ENCODE data around the gene SUGCT.
"Not testable (repeated sequence)": the region's sequence is repeated elsewhere in the genome, so short reads cannot be mapped to it uniquely, and the experiment has no call there.

SUGCT gene

GRCh38 chr7:40645197-40645596, 510.4 kb downstream of the SUGCT start:
- no peaks in the 10 kb centered on the region for H3K9me3 ChIP-seq (ENCODE audit: control insufficient read depth, low read depth, low read length)
- no peaks in the 10 kb centered on the region for H3K27me3 ChIP-seq (ENCODE audit: control insufficient read depth, insufficient read depth, low read length)
- no peak overlapping the region for H3K4me3 ChIP-seq (ENCODE audit: low read length)
- H3K36me3 ChIP-seq (ENCODE audit: control insufficient read depth, low read depth, low read length) = no peaks in the 10 kb centered on the region
- no peak overlapping the region for H3K9ac ChIP-seq (ENCODE audit: low read length)
- no peaks in the 10 kb centered on the region for H3K4me1 ChIP-seq (ENCODE audit: control insufficient read depth, low read depth, low read length)
- H3K27ac ChIP-seq (ENCODE audit: low read length) = no peak overlapping the region

GRCh38 chr7:40646717-40647116, 511.9 kb downstream of the SUGCT start:
- Histone ChIP-seq H3K36me3 (ENCODE audit: control insufficient read depth, low read depth, low read length) (no peaks in the 10 kb centered on the region), H3K9ac (ENCODE audit: low read length) (no peak overlapping the region), H3K9me3 (ENCODE audit: control insufficient read depth, low read depth, low read length) (no peaks in the 10 kb centered on the region), H3K4me1 (ENCODE audit: control insufficient read depth, low read depth, low read length) (no peaks in the 10 kb centered on the region), H3K4me3 (ENCODE audit: low read length) (no peak overlapping the region), H3K27ac (ENCODE audit: low read length) (no peak overlapping the region), H3K27me3 (ENCODE audit: control insufficient read depth, insufficient read depth, low read length) (no peaks in the 10 kb centered on the region)

GRCh38 chr7:40647719-40648118, 512.9 kb downstream of the SUGCT start:
- H3K9ac ChIP-seq (ENCODE audit: low read length) = no peak overlapping the region

GRCh38 chr7:40649247-40649646, 514.4 kb downstream of the SUGCT start:
- no peaks in the 10 kb centered on the region for H3K4me1 ChIP-seq (ENCODE audit: control insufficient read depth, low read depth, low read length)
- H3K9me3 ChIP-seq (ENCODE audit: control insufficient read depth, low read depth, low read length) = no peaks in the 10 kb centered on the region
- H3K4me3 ChIP-seq (ENCODE audit: low read length) = no peak overlapping the region
- no peaks in the 10 kb centered on the region for H3K36me3 ChIP-seq (ENCODE audit: control insufficient read depth, low read depth, low read length)
- no peak overlapping the region for H3K9ac ChIP-seq (ENCODE audit: low read length)
- no peak overlapping the region for H3K27ac ChIP-seq (ENCODE audit: low read length)
- no peaks in the 10 kb centered on the region for H3K27me3 ChIP-seq (ENCODE audit: control insufficient read depth, insufficient read depth, low read length)

More at GRCh38 chr7:40647719-40648118, 512.9 kb downstream of the SUGCT start:
- Histone ChIP-seq H3K9me3 (ENCODE audit: control insufficient read depth, low read depth, low read length) (no peaks in the 10 kb centered on the region), H3K36me3 (ENCODE audit: control insufficient read depth, low read depth, low read length) (no peaks in the 10 kb centered on the region), H3K4me3 (ENCODE audit: low read length) (no peak overlapping the region), H3K27me3 (ENCODE audit: control insufficient read depth, insufficient read depth, low read length) (no peaks in the 10 kb centered on the region), H3K4me1 (ENCODE audit: control insufficient read depth, low read depth, low read length) (no peaks in the 10 kb centered on the region), H3K27ac (ENCODE audit: low read length) (no peak overlapping the region)

- H3K4me1 ChIP-seq (ENCODE audit: control insufficient read depth, low read depth, low read length); H3K9me3 ChIP-seq (ENCODE audit: control insufficient read depth, low read depth, low read length); H3K27ac ChIP-seq (ENCODE audit: low read length); H3K36me3 ChIP-seq (ENCODE audit: control insufficient read depth, low read depth, low read length); H3K4me3 ChIP-seq (ENCODE audit: low read length); H3K9ac ChIP-seq (ENCODE audit: low read length); H3K27me3 ChIP-seq (ENCODE audit: control insufficient read depth, insufficient read depth, low read length): not testable (repeated sequence)
Observed at GRCh38 chr7:40650903-40651302, 516.1 kb downstream of the SUGCT start.

GRCh38 chr7:40654171-40654570, 519.4 kb downstream of the SUGCT start:
- Histone ChIP-seq H3K36me3 (ENCODE audit: control insufficient read depth, low read depth, low read length) (no peaks in the 10 kb centered on the region), H3K27me3 (ENCODE audit: control insufficient read depth, insufficient read depth, low read length) (no peaks in the 10 kb centered on the region), H3K9ac (ENCODE audit: low read length) (no peak overlapping the region), H3K4me1 (ENCODE audit: control insufficient read depth, low read depth, low read length) (no peaks in the 10 kb centered on the region), H3K4me3 (ENCODE audit: low read length) (no peak overlapping the region), H3K9me3 (ENCODE audit: control insufficient read depth, low read depth, low read length) (no peaks in the 10 kb centered on the region), H3K27ac (ENCODE audit: low read length) (no peak overlapping the region)

- H3K9me3 ChIP-seq (ENCODE audit: control insufficient read depth, low read depth, low read length) = no peaks in the 10 kb centered on the region
- no peak overlapping the region for H3K9ac ChIP-seq (ENCODE audit: low read length)
- no peaks in the 10 kb centered on the region for H3K27me3 ChIP-seq (ENCODE audit: control insufficient read depth, insufficient read depth, low read length)
- no peak overlapping the region for H3K4me3 ChIP-seq (ENCODE audit: low read length)
- H3K4me1 ChIP-seq (ENCODE audit: control insufficient read depth, low read depth, low read length) = no peaks in the 10 kb centered on the region
- H3K27ac ChIP-seq (ENCODE audit: low read length) = no peak overlapping the region
- no peaks in the 10 kb centered on the region for H3K36me3 ChIP-seq (ENCODE audit: control insufficient read depth, low read depth, low read length)
Observed at GRCh38 chr7:40655426-40655825, 520.6 kb downstream of the SUGCT start.

- no peaks in the 10 kb centered on the region for H3K27me3 ChIP-seq (ENCODE audit: control insufficient read depth, insufficient read depth, low read length)
- no peak overlapping the region for H3K4me3 ChIP-seq (ENCODE audit: low read length)
- no peak overlapping the region for H3K9ac ChIP-seq (ENCODE audit: low read length)
- no peaks in the 10 kb centered on the region for H3K4me1 ChIP-seq (ENCODE audit: control insufficient read depth, low read depth, low read length)
- no peaks in the 10 kb centered on the region for H3K36me3 ChIP-seq (ENCODE audit: control insufficient read depth, low read depth, low read length)
- no peaks in the 10 kb centered on the region for H3K9me3 ChIP-seq (ENCODE audit: control insufficient read depth, low read depth, low read length)
- H3K27ac ChIP-seq (ENCODE audit: low read length) = no peak overlapping the region
Observed at GRCh38 chr7:40656349-40656748, 521.5 kb downstream of the SUGCT start.

- Histone ChIP-seq H3K36me3 (ENCODE audit: control insufficient read depth, low read depth, low read length) (no peaks in the 10 kb centered on the region), H3K27ac (ENCODE audit: low read length) (no peak overlapping the region), H3K27me3 (ENCODE audit: control insufficient read depth, insufficient read depth, low read length) (no peaks in the 10 kb centered on the region), H3K4me1 (ENCODE audit: control insufficient read depth, low read depth, low read length) (no peaks in the 10 kb centered on the region), H3K4me3 (ENCODE audit: low read length) (no peak overlapping the region), H3K9ac (ENCODE audit: low read length) (no peak overlapping the region), H3K9me3 (ENCODE audit: control insufficient read depth, low read depth, low read length) (no peaks in the 10 kb centered on the region)
Observed at GRCh38 chr7:40658729-40659128, 523.9 kb downstream of the SUGCT start.

GRCh38 chr7:40659231-40659630, 524.4 kb downstream of the SUGCT start:
- Histone ChIP-seq H3K27ac (ENCODE audit: low read length) (no peak overlapping the region), H3K4me3 (ENCODE audit: low read length) (no peak overlapping the region), H3K9me3 (ENCODE audit: control insufficient read depth, low read depth, low read length) (no peaks in the 10 kb centered on the region), H3K4me1 (ENCODE audit: control insufficient read depth, low read depth, low read length) (no peaks in the 10 kb centered on the region), H3K9ac (ENCODE audit: low read length) (no peak overlapping the region), H3K36me3 (ENCODE audit: control insufficient read depth, low read depth, low read length) (no peaks in the 10 kb centered on the region), H3K27me3 (ENCODE audit: control insufficient read depth, insufficient read depth, low read length) (no peaks in the 10 kb centered on the region)

GRCh38 chr7:40673285-40673684, 538.5 kb downstream of the SUGCT start:
- no peaks in the 10 kb centered on the region for H3K27me3 ChIP-seq (ENCODE audit: control insufficient read depth, insufficient read depth, low read length)
- H3K27ac ChIP-seq (ENCODE audit: low read length) = no peak overlapping the region
- H3K36me3 ChIP-seq (ENCODE audit: control insufficient read depth, low read depth, low read length) = no peaks in the 10 kb centered on the region

GRCh38 chr7:40674316-40674715, 539.5 kb downstream of the SUGCT start:
- H3K27me3 ChIP-seq (ENCODE audit: control insufficient read depth, insufficient read depth, low read length) = no peaks in the 10 kb centered on the region

More at GRCh38 chr7:40673285-40673684, 538.5 kb downstream of the SUGCT start:
- no peaks in the 10 kb centered on the region for H3K4me1 ChIP-seq (ENCODE audit: control insufficient read depth, low read depth, low read length)
- H3K4me3 ChIP-seq (ENCODE audit: low read length) = no peak overlapping the region
- H3K9me3 ChIP-seq (ENCODE audit: control insufficient read depth, low read depth, low read length) = no peaks in the 10 kb centered on the region
- no peak overlapping the region for H3K9ac ChIP-seq (ENCODE audit: low read length)

More at GRCh38 chr7:40674316-40674715, 539.5 kb downstream of the SUGCT start:
- Histone ChIP-seq H3K9me3 (ENCODE audit: control insufficient read depth, low read depth, low read length) (no peaks in the 10 kb centered on the region), H3K9ac (ENCODE audit: low read length) (no peak overlapping the region), H3K27ac (ENCODE audit: low read length) (no peak overlapping the region), H3K36me3 (ENCODE audit: control insufficient read depth, low read depth, low read length) (no peaks in the 10 kb centered on the region), H3K4me3 (ENCODE audit: low read length) (no peak overlapping the region), H3K4me1 (ENCODE audit: control insufficient read depth, low read depth, low read length) (no peaks in the 10 kb centered on the region)
